Common myeloid progenitor, CD34-positive (primary cell): ENCODE results near the gene MRTFA.
"Not testable (repeated sequence)": the region's sequence is repeated elsewhere in the genome, so short reads cannot be mapped to it uniquely, and the experiment has no call there.

ENCODE experiments used
- CTCF ChIA-PET: fragments of 350-600 bp; sonication (Branson Sonifier 250); formaldehyde crosslinking; loops from one replicate; lab custom pipeline; 2021; ENCODE audit warnings: antibody characterized with exemption; lab: Charles Lee
- POLR2A ChIA-PET: fragments of 350-600 bp; sonication (Branson Sonifier 250); formaldehyde crosslinking; loops from one replicate; lab custom pipeline; 2021; ENCODE audit warnings: antibody characterized with exemption; lab: Charles Lee
- DNase-seq, 3 donors: peaks; one replicate each; pipeline versions ENCODE4 v3.0.0 to v3.0.0-alpha.2; 2013
- H3K27ac ChIP-seq, 2 experiments: 1 replicate in 1 of 2; 2 replicates in 1 of 2; pipeline ENCODE4 v1.7.0; 2013; ENCODE audit warnings: inconsistent platforms in 2 of 2, low read length in 2 of 2, mild to moderate bottlenecking in 2 of 2, low read depth in 1 of 2, moderate library complexity in 1 of 2; ENCODE audit not compliant: severe bottlenecking in 2 of 2, insufficient read depth in 1 of 2, poor library complexity in 1 of 2
- H3K27me3 ChIP-seq, 5 experiments: replicated peaks in 2 of 5; 1 replicate in 3 of 5; 2 replicates in 2 of 5; pipeline versions ENCODE4 v1.6.1 to v1.7.0; 2013; ENCODE audit warnings: low read length in 4 of 5, mild to moderate bottlenecking in 2 of 5, moderate library complexity in 2 of 5, inconsistent platforms in 1 of 5; ENCODE audit not compliant: insufficient read depth in 5 of 5, control insufficient read depth in 4 of 5
- H3K36me3 ChIP-seq, 4 experiments: 1 replicate in 2 of 4; 2 replicates in 2 of 4; pipeline versions ENCODE4 v1.6.1 to v1.7.0; 2013; ENCODE audit warnings: low read length in 3 of 4, control low read depth in 1 of 4, mild to moderate bottlenecking in 1 of 4; ENCODE audit not compliant: control insufficient read depth in 4 of 4, insufficient read depth in 4 of 4
- H3K4me1 ChIP-seq, 4 experiments: 1 replicate in 3 of 4; 2 replicates in 1 of 4; pipeline versions ENCODE4 v1.6.1 to v1.7.1; 2013; ENCODE audit warnings: low read length in 3 of 4, mild to moderate bottlenecking in 3 of 4, control low read depth in 1 of 4, inconsistent platforms in 1 of 4, moderate library complexity in 1 of 4; ENCODE audit not compliant: control insufficient read depth in 4 of 4, insufficient read depth in 4 of 4; ENCODE audit errors: control extremely low read depth in 1 of 4
- H3K4me3 ChIP-seq, 7 experiments: 1 replicate in 4 of 7; 2 replicates in 3 of 7; pipeline versions ENCODE4 v1.5.1 to v1.7.0; 2013; ENCODE audit warnings: mild to moderate bottlenecking in 7 of 7, low read length in 6 of 7, moderate library complexity in 6 of 7, inconsistent platforms in 2 of 7, low read depth in 2 of 7, control low read depth in 1 of 7; ENCODE audit not compliant: insufficient read depth in 4 of 7, control insufficient read depth in 1 of 7; ENCODE audit errors: extremely low read depth in 1 of 7
- H3K9me3 ChIP-seq, 5 experiments: 1 replicate in 4 of 5; 2 replicates in 1 of 5; pipeline versions ENCODE4 v1.6.1 to v1.7.1; 2013; ENCODE audit warnings: low read length in 4 of 5, mild to moderate bottlenecking in 2 of 5, inconsistent platforms in 1 of 5, low read depth in 1 of 5, moderate library complexity in 1 of 5; ENCODE audit not compliant: control insufficient read depth in 4 of 5, insufficient read depth in 2 of 5; ENCODE audit errors: control extremely low read depth in 1 of 5
- WGBS: methylation state at CpG from one replicate; pipeline ENCODE4 v1.1.5; 2013; ENCODE audit not compliant: insufficient coverage; 5-methylcytosine and 5-hydroxymethylcytosine counted together

Gene MRTFA

DNA sequence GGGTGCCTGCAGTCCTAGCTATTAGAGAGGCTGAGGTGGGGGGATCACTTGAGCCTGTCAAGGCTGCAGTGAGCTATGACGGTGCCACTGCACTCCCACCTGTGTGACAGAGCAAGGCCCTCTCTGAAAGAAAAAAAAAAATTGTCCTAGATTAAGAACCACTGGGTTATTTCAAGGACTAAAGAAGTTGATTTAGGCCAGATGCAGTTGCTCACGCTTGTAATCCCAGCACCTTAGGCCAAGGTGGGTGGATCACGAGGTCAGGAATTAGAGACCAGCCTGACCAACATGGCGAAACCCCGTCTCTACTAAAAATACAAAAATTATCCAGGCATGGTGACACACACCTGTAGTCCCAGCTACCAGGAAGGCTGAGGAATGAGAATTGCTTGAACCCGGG is 129.0 kb downstream of the MRTFA start:
- Histone ChIP-seq H3K4me3 (no peak overlapping the region), H3K4me1 (peaks cover 13 to 23% (median 23%) of the 10 kb centered on the region in 4 experiments), H3K27ac (no peak overlapping the region), H3K9me3 (no peaks in the 10 kb centered on the region), H3K27me3 (no peaks in the 10 kb centered on the region), H3K36me3 (peaks cover 0 to 3% (median 0%) of the 10 kb centered on the region in 4 experiments)
- POLR2A ChIA-PET, result no interaction called here
- DNase-seq, result no peak
- 97% methylated on average over 6 of the region's 6 CpGs for WGBS
- CTCF ChIA-PET, result interaction anchor here (1.3 kb wide), 1 partner anchor 17 kb away, joined by 4 read pairs; no protein-coding TSS in a partner anchor

DNA sequence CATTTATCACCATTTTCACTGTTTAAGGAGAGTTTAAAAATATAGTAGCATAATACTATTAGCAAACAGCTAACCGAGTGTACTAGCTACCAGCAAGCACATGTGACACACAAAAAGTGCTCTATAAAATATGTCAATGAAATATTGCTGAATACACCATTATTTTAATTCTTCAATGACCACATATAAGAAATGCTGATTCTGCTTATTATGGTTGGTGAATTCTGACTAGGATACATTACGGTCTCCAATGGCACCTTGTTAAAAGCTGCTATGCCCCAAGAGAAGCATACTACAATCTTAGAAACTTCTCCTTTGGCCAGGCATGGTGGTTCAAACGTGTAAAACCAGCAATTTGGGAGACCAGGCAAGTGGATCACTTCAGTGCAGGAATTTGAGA is 129.8 kb downstream of the MRTFA start:
- WGBS, result no CpG with 5 or more reads among the region's 3 CpGs
- H3K27ac ChIP-seq, result no peak overlapping the region
- no peaks in the 10 kb centered on the region for H3K27me3 ChIP-seq
- ChIA-PET CTCF (interaction anchor here (0.6 to 1.3 kb wide), 2 partner anchors 14 to 18 kb away, joined by 3 to 4 read pairs; no protein-coding TSS in a partner anchor), POLR2A (no interaction called here)
- H3K36me3 ChIP-seq, result peaks cover 0 to 3% (median 0%) of the 10 kb centered on the region in 4 experiments
- no peak overlapping the region for H3K4me3 ChIP-seq
- DNase-seq, result no peak
- peaks cover 13 to 23% (median 23%) of the 10 kb centered on the region in 4 experiments for H3K4me1 ChIP-seq
- H3K9me3 ChIP-seq, result no peaks in the 10 kb centered on the region

DNA sequence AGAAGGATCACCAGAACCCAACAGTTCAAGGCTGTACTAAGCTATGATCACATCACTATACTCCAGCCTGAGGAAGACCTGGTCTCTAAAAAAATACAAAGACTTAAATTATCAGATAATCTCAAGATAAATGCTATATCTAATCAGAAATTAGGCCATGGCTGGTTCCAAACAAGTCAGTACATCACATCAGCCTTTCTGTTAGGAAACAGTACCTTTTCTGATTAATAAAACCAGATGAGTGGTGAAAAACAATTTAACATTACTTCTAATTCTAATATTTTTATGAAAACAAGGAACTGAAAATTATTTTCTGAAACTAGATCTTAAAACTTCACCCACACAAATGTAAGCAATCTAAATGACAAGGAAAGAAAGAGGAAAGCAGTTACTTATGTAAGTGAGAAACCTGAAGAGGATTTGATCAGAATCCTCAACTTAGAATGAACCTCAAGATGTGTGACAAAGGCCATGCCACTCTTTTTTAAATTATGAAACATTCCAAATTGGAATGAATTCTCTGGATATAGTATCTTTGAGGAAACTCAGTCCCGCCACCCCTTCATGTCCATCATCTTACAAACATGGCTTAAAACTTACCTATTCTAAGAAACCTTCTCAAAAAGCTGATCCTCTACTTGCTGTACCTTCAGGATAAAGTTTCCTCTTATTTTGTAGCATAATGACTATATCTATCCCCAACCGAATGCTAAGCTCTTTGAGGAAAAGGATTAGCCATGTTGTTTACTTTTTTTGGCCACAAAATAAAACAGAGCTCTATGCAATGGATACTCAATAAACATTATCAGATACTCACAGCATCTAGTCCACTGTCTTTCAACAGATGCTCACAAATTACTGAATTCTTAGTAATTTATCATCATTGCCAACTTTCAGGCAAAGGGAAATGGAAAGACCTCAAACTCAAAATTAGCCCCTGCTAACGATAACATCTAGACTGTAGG is 132.0 kb downstream of the MRTFA start:
- peaks cover 0 to 3% (median 0%) of the 10 kb centered on the region in 4 experiments for H3K36me3 ChIP-seq
- H3K9me3 ChIP-seq, result no peaks in the 10 kb centered on the region
- DNase-seq, result no peak
- no peak overlapping the region for H3K27ac ChIP-seq
- ChIA-PET CTCF (interaction anchor here (0.9 to 2.2 kb wide), 3 partner anchors 10 to 20 kb away, joined by 3 to 8 read pairs (median 3); no protein-coding TSS in a partner anchor), POLR2A (interaction anchor here (1.1 kb wide), 1 partner anchor 132 kb away, joined by 3 read pairs; the partner anchor contains the start of gene MRTFA)
- no CpG with 5 or more reads among the region's 3 CpGs for WGBS
- no peaks in the 10 kb centered on the region for H3K27me3 ChIP-seq
- no peak overlapping the region for H3K4me3 ChIP-seq
- H3K4me1 ChIP-seq, result peaks cover 8 to 13% (median 11%) of the 10 kb centered on the region in 4 experiments

DNA sequence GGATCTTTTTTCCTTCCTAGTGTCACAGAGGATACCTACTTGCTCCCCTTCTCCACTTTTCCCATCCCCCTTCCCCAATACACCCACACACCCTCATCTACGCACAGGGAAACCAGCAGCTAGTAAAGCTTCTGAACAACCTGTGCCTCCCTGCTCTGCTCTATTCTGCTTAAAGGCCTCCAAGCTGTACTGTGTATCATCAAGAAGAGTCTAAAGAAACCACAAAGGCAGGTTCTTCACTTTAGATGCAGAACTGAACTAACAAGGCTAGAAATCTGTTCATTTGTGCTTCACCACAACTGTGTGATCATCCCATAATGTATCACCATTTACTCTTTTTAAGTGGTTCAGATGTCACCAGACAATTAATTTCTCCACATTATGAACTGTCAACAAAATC is 133.6 kb downstream of the MRTFA start:
- H3K36me3 ChIP-seq, result peaks cover 0 to 3% (median 0%) of the 10 kb centered on the region in 4 experiments
- CTCF ChIA-PET, result no interaction called here
- POLR2A ChIA-PET, result interaction anchor here (0.6 kb wide), 2 partner anchors 12 to 26 kb away, joined by 3 read pairs; no protein-coding TSS in a partner anchor
- H3K27me3 ChIP-seq, result no peaks in the 10 kb centered on the region
- peaks cover 0 to 6% (median 1%) of the 10 kb centered on the region in 4 experiments for H3K4me1 ChIP-seq
- DNase-seq, result no peak
- H3K4me3 ChIP-seq, result no peak overlapping the region
- no peak overlapping the region for H3K27ac ChIP-seq
- H3K9me3 ChIP-seq, result no peaks in the 10 kb centered on the region
- WGBS, result 100% methylated on average over 1 of the region's 1 CpG

- no CpG with 5 or more reads among the region's 5 CpGs for WGBS
- H3K4me1 ChIP-seq, H3K27me3 ChIP-seq, H3K9me3 ChIP-seq, DNase-seq, POLR2A ChIA-PET, H3K4me3 ChIP-seq, H3K27ac ChIP-seq, CTCF ChIA-PET, H3K36me3 ChIP-seq: not testable (repeated sequence)
Observed at GRCh38 chr22:40500465-40500786, 136.1 kb downstream of the MRTFA start.

DNA sequence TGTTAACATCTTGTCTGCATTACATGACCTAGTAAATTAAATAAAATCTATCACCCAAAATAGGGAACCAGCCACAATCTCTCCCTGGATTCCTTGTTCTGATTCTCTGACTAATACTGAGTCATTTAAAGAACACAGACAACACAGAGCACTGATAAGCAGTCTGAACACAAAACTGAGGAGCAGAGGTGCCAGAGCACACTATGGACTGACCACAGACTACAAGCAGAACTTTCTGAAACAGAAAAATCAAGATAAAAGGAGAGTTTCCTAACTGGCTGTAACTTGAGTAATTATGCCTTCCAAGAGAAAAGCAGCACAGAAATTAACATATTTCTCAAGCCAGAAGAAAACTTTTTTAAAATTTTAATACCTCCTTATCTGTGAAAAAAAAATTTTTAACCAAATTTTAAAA is 137.3 kb downstream of the MRTFA start:
- ChIA-PET CTCF (no interaction called here), POLR2A (no interaction called here)
- peak; percentile 28 to 62 (median 47) for DNase-seq
- no peaks in the 10 kb centered on the region for H3K9me3 ChIP-seq
- no peaks in the 10 kb centered on the region for H3K27me3 ChIP-seq
- H3K27ac ChIP-seq, result no peak overlapping the region
- peaks cover 0 to 6% (median 1%) of the 10 kb centered on the region in 4 experiments for H3K4me1 ChIP-seq
- H3K36me3 ChIP-seq, result no peaks in the 10 kb centered on the region
- H3K4me3 ChIP-seq, result no peak overlapping the region
